OCI-M2 (cell line): ENCODE data around the gene LTB4R.

Experiments
- DNase-seq: peaks from one replicate; lab custom pipeline; 2025; ENCODE audit not compliant: unreplicated experiment; lab: John Stamatoyannopoulos, UW

LTB4R gene

DNA sequence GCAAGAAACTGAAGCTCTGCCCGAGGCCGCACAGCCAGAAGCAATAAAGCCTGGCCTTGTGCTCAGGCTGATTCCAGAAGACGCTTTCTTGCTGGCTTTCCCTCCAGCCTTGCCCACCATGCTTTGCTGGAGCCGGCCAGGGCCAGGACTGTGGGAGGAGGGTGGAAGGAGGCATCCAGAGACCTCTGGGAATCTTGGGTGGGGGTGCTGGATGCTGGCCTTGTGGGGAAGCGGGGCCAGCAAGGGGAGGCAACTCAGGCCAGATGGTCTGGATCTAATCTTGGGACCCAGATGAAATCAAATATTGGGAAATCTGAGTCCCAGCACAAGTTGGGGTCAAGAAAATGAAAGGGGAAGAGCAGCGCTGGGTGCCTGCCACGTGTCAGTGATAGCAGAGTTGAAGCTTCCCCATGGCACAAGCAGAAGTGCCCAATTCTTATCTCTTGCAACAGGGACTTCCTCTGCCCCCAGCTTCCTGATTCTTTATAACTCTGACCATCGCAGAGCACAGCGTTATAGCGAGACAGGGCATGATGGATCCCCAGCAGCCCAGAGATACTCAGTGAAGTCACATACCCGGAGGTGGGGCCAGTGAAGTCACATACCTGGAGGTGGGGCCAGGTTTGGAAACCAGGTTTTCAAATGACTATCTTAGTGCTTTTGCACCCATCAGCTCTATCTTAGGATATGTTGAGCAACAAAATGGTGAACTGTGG lies 33.5 kb upstream of the LTB4R start:
- DNase-seq, result no peak

DNA sequence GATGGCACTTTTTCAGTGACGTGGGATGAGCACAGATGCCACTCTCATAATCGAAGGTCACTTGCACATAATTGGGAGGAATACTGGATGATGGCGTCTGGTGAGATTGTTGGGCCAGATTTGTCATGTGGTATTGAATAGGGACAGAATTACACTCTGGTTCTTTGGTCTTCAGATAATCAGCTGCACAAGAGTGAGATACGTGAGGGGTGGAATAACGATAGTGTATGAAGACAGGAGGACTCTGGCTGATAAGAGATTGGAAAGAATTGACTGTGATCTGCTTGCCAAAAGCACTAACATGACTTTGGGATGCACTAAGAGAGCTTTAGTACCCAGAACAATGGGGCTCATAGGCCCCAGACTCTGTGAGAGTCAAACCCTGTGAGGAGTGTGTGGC lies 32.9 kb upstream of the LTB4R start:
- no peak for DNase-seq

- no peak for DNase-seq
These were observed 31.8 kb upstream of the LTB4R start for GRCh38 chr14:24279301-24280186.

DNA sequence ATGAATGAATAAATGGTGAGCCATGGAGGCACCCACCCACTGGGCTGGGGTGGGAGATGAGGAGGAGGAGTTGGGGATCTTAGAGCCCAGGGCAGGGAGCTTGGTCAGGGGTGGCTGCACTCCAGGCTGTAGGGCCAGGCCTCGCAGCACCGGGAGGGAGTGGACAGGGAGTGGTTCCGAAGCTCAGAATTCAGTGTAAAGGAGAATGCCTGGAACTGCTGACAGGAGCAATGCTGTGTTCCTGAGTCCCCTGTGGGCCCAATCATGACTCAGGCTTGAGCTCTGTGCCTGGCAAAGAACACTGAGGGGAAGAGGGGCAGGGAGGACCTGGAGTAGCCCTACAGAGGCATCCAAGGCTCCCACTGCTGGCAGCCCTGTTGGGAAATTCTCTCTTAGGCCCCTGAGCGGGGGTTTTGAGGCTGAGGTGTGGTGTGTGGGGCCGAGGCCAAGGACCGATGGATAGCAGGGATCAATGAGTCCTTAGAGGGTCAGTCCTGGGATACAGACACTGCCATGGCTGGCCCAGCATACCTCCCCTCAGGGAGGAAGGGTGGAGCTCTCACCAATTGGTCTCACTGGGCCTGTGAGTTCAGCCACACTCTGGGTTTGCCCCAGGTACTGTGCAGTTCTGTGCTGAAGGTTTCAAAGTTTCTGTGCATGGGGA lies 30.4 kb upstream of the LTB4R start:
- DNase-seq, result no peak

DNA sequence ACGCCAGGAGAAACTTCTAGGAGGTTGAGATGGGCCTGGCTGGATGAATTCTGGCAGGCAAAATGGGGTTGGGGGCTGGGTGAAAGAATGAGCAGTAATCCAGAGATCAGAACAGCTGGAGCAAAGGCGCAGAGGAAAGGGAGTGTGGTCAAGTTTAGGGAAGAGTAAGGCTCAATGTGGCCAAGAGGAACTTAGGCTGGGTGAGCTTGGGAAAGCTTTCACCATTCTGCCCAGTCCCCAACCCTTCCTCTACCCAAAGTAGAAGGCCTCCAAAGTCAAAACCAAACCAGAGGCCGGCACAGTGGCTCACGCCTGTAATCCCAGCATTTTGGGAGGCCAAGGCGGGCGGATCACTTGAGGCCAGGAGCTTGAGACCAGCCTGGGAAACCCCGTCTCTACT lies 29.7 kb upstream of the LTB4R start:
- DNase-seq, result no peak

- DNase-seq, result no peak
These were observed 28.6 kb upstream of the LTB4R start for GRCh38 chr14:24282736-24283135.

- DNase-seq, result no peak
These were observed 27.4 kb upstream of the LTB4R start for GRCh38 chr14:24283796-24284460.

DNA sequence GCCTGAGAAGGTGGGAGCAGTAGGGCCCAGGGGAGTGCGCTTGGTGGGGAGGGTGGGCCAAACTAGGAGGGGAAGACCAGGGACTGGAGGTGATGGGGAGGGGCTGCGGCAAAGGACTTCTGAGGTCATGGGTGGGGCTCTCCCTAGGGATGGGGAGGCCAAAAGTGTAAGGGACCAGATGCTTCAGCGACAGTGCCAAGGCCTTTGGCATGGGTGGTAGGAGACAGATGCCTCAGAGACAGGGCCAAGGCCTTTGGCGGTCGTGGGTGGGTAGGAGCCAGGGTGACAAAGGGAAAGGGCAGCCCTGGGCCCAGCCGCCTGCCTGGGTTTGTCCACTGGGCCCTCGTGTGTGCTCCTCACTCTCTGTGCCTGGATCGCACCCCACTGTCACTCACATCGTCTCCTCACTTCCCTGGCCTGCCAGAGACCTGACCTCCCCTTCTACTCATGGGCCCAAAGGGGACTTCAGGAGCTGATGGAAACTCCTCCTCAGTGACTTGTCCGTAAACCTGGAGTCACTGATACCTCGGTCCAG lies 26.7 kb upstream of the LTB4R start:
- no peak for DNase-seq

DNA sequence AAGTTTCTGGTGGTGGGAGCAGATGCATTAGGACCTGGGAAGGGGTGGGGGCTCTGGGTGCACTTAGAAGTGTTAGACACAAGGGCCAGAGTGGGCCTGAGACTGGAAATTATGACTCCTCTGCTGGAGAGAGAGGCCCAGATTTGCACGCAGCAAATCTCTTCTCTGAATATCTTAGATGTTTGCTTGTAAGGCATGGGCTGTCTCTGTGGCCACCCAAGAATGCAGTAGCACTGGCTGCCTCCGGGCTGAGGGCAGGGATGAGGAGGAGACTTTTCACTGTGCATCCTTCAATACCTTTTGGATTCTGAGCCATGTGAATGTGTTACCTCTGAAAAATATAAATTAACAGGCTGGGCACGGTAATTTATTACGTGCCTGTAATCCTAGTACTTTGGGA lies 26.0 kb upstream of the LTB4R start:
- no peak for DNase-seq

DNA sequence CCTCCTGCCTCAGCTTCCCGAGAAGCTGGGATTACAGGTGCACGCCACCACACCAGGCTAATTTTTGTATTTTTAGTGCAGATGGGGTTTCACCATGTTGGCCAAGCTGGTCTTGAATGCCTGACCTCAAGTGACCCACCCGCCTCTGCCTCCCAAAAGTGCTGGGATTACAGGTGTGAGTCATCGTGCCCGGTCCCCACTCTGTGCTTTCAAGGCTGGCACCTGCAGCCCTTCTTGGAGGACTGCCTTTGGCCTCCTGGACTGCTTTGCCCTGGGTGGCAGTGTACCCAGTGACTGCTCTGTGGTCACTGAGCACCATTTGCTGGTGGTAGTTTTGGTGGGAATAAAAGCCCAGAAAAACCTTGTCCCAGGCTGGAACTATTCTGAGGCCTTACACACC lies 24.3 kb upstream of the LTB4R start:
- DNase-seq, result no peak

GRCh38 chr14:24289649-24290280 lies 21.5 kb upstream of the LTB4R start:
- no peak for DNase-seq

- no peak for DNase-seq
These were observed 20.6 kb upstream of the LTB4R start for GRCh38 chr14:24290746-24291145.

GRCh38 chr14:24291446-24292117 lies 19.7 kb upstream of the LTB4R start:
- DNase-seq, result no peak

DNA sequence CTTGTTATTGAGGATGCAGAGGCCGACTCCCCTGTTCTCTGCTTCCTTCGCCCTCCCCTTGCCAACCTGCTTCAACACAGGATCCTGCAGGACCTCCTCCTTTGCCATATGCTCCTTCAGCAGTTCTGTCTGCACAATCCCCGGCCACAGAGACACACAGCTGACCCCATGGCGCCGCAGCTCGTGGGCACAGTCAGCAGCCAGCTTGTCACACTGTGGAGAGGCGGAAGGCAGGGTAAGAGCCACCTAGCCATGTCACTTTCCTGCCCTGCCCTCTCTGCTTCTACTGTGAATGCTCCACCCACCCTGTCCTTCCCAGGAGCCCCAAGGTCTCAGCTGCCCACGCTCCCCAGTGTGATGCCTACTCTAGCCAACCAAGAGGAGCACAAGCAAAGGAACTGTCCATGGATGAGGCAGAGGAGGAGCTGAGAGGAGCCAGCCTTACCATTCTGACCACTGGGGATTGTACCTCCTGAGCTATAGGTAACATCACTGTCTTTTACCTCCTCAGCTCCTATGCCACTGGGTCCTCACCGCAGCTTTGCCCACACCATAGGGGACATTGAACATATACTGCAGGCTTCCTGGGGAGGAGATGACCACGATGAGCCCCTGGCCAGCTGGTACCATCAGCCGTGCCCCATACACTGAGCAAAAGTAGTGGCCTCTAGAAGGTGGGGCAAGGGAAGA lies 19.0 kb upstream of the LTB4R start:
- no peak for DNase-seq

- no peak for DNase-seq
These were observed 17.8 kb upstream of the LTB4R start for GRCh38 chr14:24293525-24293924.

DNA sequence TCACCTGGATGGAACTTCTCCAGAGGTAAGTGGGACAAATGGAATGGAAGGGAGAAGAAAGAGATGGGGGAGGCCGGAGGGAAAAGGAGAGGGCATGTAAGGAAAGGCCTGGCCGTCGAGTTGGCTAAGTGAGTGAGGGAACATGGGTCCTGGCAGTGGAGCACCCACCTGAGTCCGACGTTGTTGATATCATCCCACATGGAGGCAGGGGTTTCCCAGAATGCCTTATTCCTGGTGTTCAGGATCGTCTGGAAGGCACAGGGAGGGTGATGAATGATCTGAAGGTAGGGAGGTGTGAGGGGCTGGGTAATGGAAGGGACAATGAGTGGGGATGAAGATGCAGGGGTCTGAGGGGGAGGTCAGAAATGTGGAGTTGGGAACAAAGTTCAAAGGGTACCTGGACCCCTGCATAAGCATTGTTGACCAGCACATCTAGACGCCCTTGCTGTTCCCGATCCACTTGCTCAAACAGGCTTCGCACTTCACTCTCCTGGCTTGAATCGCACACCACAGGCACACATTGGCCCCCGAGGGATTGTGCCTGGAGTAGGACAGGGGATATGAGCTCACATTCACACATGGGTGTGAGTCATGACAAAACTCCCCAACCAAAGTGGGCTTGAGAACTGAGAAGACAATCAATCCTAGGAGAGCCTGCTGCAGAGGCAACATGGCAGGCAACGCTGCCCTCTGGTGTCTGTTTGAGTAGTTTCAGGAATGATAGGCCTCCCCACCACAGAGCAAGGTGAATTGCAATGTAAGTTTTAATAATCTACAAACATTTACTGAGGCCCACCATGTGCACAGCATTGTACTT lies 14.8 kb upstream of the LTB4R start:
- DNase-seq, result no peak

GRCh38 chr14:24297190-24297964 lies 13.9 kb upstream of the LTB4R start:
- DNase-seq, result no peak

DNA sequence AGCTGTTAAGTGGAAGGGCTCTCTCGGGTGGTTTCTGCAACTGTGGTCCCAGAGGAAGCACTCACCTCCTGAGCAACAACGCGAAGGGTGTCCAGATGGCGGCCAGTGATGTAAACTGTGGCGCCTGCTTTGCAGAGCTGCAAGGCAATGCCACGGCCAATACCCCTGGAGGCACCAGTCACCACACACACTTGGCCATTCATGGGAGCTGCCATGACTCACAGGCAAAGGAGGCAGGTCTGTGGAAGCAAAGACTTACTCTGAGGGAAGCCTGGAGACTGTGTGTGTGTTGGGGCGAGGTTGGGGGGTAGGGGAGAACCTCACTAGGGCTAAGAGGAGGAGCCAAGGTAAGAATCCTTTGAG lies 12.4 kb upstream of the LTB4R start:
- no peak for DNase-seq
